Keratinocyte (primary cell): ENCODE measurements around the gene SCRT2. TPM values are rescaled to one million over a fixed set of nuclear protein-coding genes. Genes with fewer than 3 reads are reported as not detected.

Experiments used
- DNase-seq: peaks from one replicate; pipeline ENCODE4 v3.0.0-alpha.2; 2011; ENCODE audit warnings: low read depth, missing footprints, low spot score
- FAIRE-seq: peaks from 2 replicates; lab custom pipeline; 2011; peaks lifted over from hg19 to GRCh38; lab: Jason Lieb, UNC
- H2AFZ ChIP-seq: 2 replicates; pipeline ENCODE4 v1.6.0; 2012; ENCODE audit warnings: low read length, control low read depth, inconsistent platforms; ENCODE audit not compliant: control insufficient read depth
- H3K27ac ChIP-seq: 2 replicates; pipeline ENCODE4 v1.5.1; 2011; ENCODE audit warnings: low read length; ENCODE audit not compliant: control insufficient read depth, insufficient read depth
- H3K27me3 ChIP-seq: 3 replicates; pipeline ENCODE4 v1.6.0; 2011; ENCODE audit warnings: low read length; ENCODE audit not compliant: control insufficient read depth, insufficient read depth; ENCODE audit errors: extremely low read depth
- H3K36me3 ChIP-seq, 2 experiments: 2 replicates in 1 of 2; 3 replicates in 1 of 2; pipeline ENCODE4 v1.5.1; 2011; ENCODE audit warnings: low read length in 2 of 2, mild to moderate bottlenecking in 1 of 2; ENCODE audit not compliant: control insufficient read depth in 2 of 2, insufficient read depth in 2 of 2; ENCODE audit errors: extremely low read depth in 1 of 2
- H3K4me1 ChIP-seq: 3 replicates; pipeline ENCODE4 v1.5.1; 2011; ENCODE audit warnings: low read length; ENCODE audit not compliant: control insufficient read depth, insufficient read depth; ENCODE audit errors: extremely low read depth
- H3K4me2 ChIP-seq: 3 replicates; pipeline ENCODE4 v1.6.0; 2011; ENCODE audit warnings: low read depth, low read length; ENCODE audit not compliant: control insufficient read depth, insufficient read depth; ENCODE audit errors: extremely low read depth
- H3K4me3 ChIP-seq, 3 experiments: fragments of 200-600 bp in 1 of 3; sonication (generic) in 1 of 3; 2 replicates in 2 of 3; 3 replicates in 1 of 3; pipeline ENCODE4 v1.5.1; 2011 to 2016; ENCODE audit warnings: low read length in 3 of 3, mild to moderate bottlenecking in 3 of 3, control low read depth in 2 of 3, inconsistent platforms in 1 of 3, low read depth in 1 of 3, mixed read lengths in 1 of 3, mixed run types in 1 of 3, moderate library complexity in 1 of 3; ENCODE audit not compliant: control insufficient read depth in 2 of 3, insufficient read depth in 2 of 3; ENCODE audit errors: extremely low read depth in 1 of 3
- H3K79me2 ChIP-seq: 2 replicates; pipeline ENCODE4 v1.6.0; 2012; ENCODE audit warnings: low read length; ENCODE audit not compliant: control insufficient read depth, insufficient read depth
- H3K9ac ChIP-seq: 3 replicates; pipeline ENCODE4 v1.6.0; 2011; ENCODE audit warnings: low read length; ENCODE audit not compliant: control insufficient read depth, insufficient read depth; ENCODE audit errors: extremely low read depth
- H3K9me1 ChIP-seq: 3 replicates; pipeline ENCODE4 v1.6.0; 2011; ENCODE audit warnings: low read length; ENCODE audit not compliant: control insufficient read depth, insufficient read depth; ENCODE audit errors: extremely low read depth
- H3K9me3 ChIP-seq: 2 replicates; pipeline ENCODE4 v1.5.1; 2012; ENCODE audit warnings: low read depth, low read length; ENCODE audit not compliant: control insufficient read depth
- H4K20me1 ChIP-seq: 3 replicates; pipeline ENCODE4 v1.6.0; 2011; ENCODE audit warnings: low read length; ENCODE audit not compliant: control insufficient read depth, insufficient read depth; ENCODE audit errors: extremely low read depth
- EZH2 ChIP-seq: IDR thresholded peaks from one replicate; pipeline ENCODE4 v1.6.1; 2012; ENCODE audit warnings: inconsistent platforms, mild to moderate bottlenecking, low read length, moderate library complexity
- dilution Hi-C: fragments of 300-500 bp; cut with MboI; formaldehyde crosslinking; loops from one replicate; pipeline ENCODE4 v1.7.0; 2020; ENCODE audit warnings: low sequenced_read_pairs; ENCODE audit not compliant: extremely low pct_ligation_motif_present
- polyA plus RNA-seq, 5 experiments: library from polyadenylated mRNA; depleted of rRNA in 3 of 5; stranded (reverse) in 3 of 5; stranded (forward) in 1 of 5; unstranded in 1 of 5; fragments of >200 nt; gene quantifications; 1 replicate in 1 of 5; 2 replicates in 3 of 5; 3 replicates in 1 of 5; pipeline versions ENCODE4 v1.2.1 to v1.2.3, GENCODE V29; 2011 to 2012; ENCODE audit warnings: missing spikeins in 2 of 5, low read depth in 1 of 5, low replicate concordance in 1 of 5
- TF ChIP-seq, protein P1 (sequence below), 3 experiments: IDR thresholded peaks in 1 of 3; conservative IDR thresholded peaks in 1 of 3; optimal IDR thresholded peaks in 1 of 3; 2 replicates in 2 of 3; 3 replicates in 1 of 3; pipeline versions ENCODE3 to v1.5.1; 2011; ENCODE audit warnings: low read length in 3 of 3, mild to moderate bottlenecking in 3 of 3, moderate library complexity in 2 of 3, control low read depth in 1 of 3, inconsistent platforms in 1 of 3; ENCODE audit not compliant: insufficient read depth in 2 of 3; ENCODE audit errors: extremely low read depth in 1 of 3

The SCRT2 gene
- polyA plus RNA-seq, 1 donor (not counting 4 experiments of a cell fraction or from before 2014, with no cell fraction given): not detected

DNA sequence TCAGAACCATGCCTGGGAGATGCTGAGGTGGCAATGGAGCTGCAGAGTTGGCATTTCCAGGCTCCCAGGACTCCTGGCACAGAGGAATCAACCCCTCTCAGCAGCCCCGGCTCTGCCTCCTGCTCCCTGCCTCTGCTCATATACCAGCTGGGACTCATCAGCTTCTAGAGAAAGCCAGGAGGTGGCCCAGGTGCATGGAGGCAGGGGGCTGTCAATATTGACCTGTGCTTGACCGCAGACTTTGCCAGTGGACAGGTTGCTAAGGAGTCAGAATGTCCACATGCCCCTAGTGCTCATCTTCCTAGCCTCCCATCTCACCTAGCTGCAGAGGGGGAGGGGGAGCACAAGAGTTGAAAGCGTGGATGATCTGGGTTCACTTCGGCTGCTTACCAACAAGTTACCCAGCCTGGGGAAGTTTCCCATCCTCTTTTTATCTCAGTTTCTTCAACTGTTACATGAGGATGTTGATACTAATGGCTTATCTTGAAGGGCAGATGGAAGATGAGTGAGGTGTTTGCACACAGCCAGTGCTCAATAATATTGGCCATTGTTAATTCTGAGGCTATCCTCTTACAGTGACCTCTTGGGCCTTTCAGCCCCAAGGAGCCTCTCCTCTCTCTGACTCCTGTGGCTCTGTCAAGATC lies 9.2 kb upstream of the SCRT2 start:
- H3K9me1 ChIP-seq: no peaks in the 10 kb centered on the region
- H3K36me3 ChIP-seq: no peaks in the 10 kb centered on the region
- no peaks in the 10 kb centered on the region for H3K9me3 ChIP-seq
- TF ChIP-seq EZH2: no peak
- TF ChIP-seq, protein P1, sequence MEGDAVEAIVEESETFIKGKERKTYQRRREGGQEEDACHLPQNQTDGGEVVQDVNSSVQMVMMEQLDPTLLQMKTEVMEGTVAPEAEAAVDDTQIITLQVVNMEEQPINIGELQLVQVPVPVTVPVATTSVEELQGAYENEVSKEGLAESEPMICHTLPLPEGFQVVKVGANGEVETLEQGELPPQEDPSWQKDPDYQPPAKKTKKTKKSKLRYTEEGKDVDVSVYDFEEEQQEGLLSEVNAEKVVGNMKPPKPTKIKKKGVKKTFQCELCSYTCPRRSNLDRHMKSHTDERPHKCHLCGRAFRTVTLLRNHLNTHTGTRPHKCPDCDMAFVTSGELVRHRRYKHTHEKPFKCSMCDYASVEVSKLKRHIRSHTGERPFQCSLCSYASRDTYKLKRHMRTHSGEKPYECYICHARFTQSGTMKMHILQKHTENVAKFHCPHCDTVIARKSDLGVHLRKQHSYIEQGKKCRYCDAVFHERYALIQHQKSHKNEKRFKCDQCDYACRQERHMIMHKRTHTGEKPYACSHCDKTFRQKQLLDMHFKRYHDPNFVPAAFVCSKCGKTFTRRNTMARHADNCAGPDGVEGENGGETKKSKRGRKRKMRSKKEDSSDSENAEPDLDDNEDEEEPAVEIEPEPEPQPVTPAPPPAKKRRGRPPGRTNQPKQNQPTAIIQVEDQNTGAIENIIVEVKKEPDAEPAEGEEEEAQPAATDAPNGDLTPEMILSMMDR (optimal IDR thresholded peaks at IDR 0.05 in 1 of 3, IDR thresholded peaks at IDR 0.05 in 1 of 3, conservative IDR thresholded peaks at IDR 0.05 in 1 of 3; ENCODE audit: extremely low read depth in 1 of 3, insufficient read depth in 2 of 3, low read length in 3 of 3): no peak
- no peak for FAIRE-seq
- no peaks in the 10 kb centered on the region for H3K4me1 ChIP-seq
- H4K20me1 ChIP-seq: no peaks in the 10 kb centered on the region
- H3K9ac ChIP-seq: no peak overlapping the region
- no peaks in the 10 kb centered on the region for H3K79me2 ChIP-seq
- no peak overlapping the region for H3K4me2 ChIP-seq
- H3K27me3 ChIP-seq: peaks cover 15% of the 10 kb centered on the region
- H3K4me3 ChIP-seq: no peak overlapping the region
- no peak overlapping the region for H3K27ac ChIP-seq
- dilution Hi-C loops: no loop called here
- DNase-seq: no peak
- no peak overlapping the region for H2AFZ ChIP-seq

DNA sequence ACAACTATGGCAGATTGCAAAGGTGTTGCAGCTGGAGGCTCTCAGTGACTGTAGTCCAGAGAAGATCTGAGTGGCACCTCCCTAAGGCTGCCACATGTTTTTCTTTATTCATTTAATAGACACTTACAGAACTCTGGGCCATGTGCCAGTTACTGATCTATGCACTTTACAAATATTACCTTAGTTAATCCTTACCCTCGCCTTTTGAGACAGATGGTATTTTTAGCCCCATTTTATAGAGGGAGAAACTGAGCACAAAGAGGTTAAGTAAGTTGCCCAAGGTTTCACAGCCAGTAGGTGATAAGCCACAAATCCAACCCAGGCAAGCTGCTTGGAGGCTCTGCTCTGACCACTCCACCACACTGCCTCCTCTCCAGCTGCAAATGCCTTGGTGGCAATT lies 6.5 kb upstream of the SCRT2 start:
- H3K79me2 ChIP-seq: no peaks in the 10 kb centered on the region

More for the DNA sequence above, 6.5 kb upstream of the SCRT2 start:
- Histone ChIP-seq H3K4me1 (no peaks in the 10 kb centered on the region), H3K36me3 (no peaks in the 10 kb centered on the region), H3K4me3 (no peak overlapping the region), H3K27me3 (peaks cover 14% of the 10 kb centered on the region), H4K20me1 (no peaks in the 10 kb centered on the region), H3K9me1 (no peaks in the 10 kb centered on the region), H3K9ac (no peak overlapping the region), H3K27ac (no peak overlapping the region), H3K4me2 (no peak overlapping the region), H2AFZ (no peak overlapping the region), H3K9me3 (no peaks in the 10 kb centered on the region)
- TF ChIP-seq, protein P1 (optimal IDR thresholded peaks at IDR 0.05 in 1 of 3, IDR thresholded peaks at IDR 0.05 in 1 of 3, conservative IDR thresholded peaks at IDR 0.05 in 1 of 3; ENCODE audit: extremely low read depth in 1 of 3, insufficient read depth in 2 of 3, low read length in 3 of 3): no peak
- no peak for TF ChIP-seq EZH2
- FAIRE-seq (no peak), DNase-seq (no peak)
- dilution Hi-C loops: no loop called here
